Measurements from ENCODE around the gene RECQL5. TPM values are rescaled to one million over a fixed set of nuclear protein-coding genes. Genes with fewer than 3 reads are reported as not detected.

Gene RECQL5
- total and polyA plus RNA-seq, 2 of the 8 experiments (the other 6 are each of a cell fraction or from before 2014, with no cell fraction given): 15.1 to 41.1 TPM

GRCh38 chr17:75649687-75650086 is 17.3 kb downstream of the RECQL5 start (continued):
- TF ChIP-seq CHD7 (IDR thresholded peaks at IDR 0.05; ENCODE audit: insufficient replicate concordance, low read length): no peak
- TF ChIP-seq NRF1 (IDR thresholded peaks at IDR 0.05; ENCODE audit: low read depth, low read length): no peak
- no peak for TF ChIP-seq ZNF274 (IDR thresholded peaks at IDR 0.05; ENCODE audit: borderline replicate concordance, extremely low read depth, low read length)
- TF ChIP-seq TAF1 (IDR thresholded peaks at IDR 0.05; ENCODE audit: low read depth, low read length): no peak
- TF ChIP-seq RBBP5 (IDR thresholded peaks at IDR 0.05; ENCODE audit: borderline replicate concordance, low read depth, low read length): no peak
- no peak for TF ChIP-seq BCL11A (IDR thresholded peaks at IDR 0.05; ENCODE audit: low read depth in 2 of 2, low read length in 2 of 2)
- TF ChIP-seq KDM4A (IDR thresholded peaks at IDR 0.05; ENCODE audit: low read depth, low read length, severe bottlenecking): no peak
- TF ChIP-seq EP300 (IDR thresholded peaks at IDR 0.05; ENCODE audit: borderline replicate concordance in 1 of 2, low read depth in 2 of 2, low read length in 2 of 2): no peak
- TF ChIP-seq BRCA1 (IDR thresholded peaks at IDR 0.05; ENCODE audit: low read depth, low read length): no peak
- TF ChIP-seq SUZ12 (IDR thresholded peaks at IDR 0.05; ENCODE audit: low read length): no peak

All from H1 (cell line).